Measurements from ENCODE around the gene COMMD6.

The COMMD6 gene

DNA sequence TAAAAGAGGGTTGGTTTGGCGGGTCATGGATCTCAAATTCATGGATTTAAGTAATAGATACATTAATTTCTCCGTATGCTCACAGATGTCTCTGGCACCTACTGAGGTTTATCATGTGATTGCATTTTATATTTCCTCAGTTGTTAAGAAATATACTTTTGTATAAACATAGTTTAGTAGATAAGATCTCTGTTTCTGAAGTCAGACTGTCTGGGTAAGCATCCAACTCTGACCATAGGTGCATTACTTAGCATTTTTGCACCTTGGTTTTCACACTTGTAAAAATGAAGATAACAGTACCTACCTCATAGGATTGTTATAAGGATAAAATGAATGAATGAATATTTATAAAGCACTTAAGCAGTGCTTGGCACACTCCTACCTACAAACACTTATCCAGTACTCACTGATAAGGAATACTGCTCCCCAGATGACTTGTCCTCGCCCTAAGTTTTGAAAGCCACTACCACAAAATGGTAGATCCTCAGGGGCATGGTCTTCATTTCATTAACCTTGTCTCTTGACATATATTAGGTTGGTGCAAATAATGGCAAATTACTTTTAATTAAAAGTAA is 26.5 kb downstream of the COMMD6 start:
- no peaks in the 10 kb centered on the region for H3K9me3 ChIP-seq (replicated peaks; ENCODE audit: insufficient read depth, low read length)
- no peak for TF ChIP-seq EZH2 (optimal IDR thresholded peaks at IDR 0.05; ENCODE audit: low read depth, low read length)
- TF ChIP-seq EZH2phosphoT487 (IDR thresholded peaks at IDR 0.05; ENCODE audit: low read length) = no peak
- TF ChIP-seq, protein P1, sequence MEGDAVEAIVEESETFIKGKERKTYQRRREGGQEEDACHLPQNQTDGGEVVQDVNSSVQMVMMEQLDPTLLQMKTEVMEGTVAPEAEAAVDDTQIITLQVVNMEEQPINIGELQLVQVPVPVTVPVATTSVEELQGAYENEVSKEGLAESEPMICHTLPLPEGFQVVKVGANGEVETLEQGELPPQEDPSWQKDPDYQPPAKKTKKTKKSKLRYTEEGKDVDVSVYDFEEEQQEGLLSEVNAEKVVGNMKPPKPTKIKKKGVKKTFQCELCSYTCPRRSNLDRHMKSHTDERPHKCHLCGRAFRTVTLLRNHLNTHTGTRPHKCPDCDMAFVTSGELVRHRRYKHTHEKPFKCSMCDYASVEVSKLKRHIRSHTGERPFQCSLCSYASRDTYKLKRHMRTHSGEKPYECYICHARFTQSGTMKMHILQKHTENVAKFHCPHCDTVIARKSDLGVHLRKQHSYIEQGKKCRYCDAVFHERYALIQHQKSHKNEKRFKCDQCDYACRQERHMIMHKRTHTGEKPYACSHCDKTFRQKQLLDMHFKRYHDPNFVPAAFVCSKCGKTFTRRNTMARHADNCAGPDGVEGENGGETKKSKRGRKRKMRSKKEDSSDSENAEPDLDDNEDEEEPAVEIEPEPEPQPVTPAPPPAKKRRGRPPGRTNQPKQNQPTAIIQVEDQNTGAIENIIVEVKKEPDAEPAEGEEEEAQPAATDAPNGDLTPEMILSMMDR (IDR thresholded peaks at IDR 0.05; ENCODE audit: low read length) = no peak
- no peak overlapping the region for H3K9ac ChIP-seq (ENCODE audit: low read length)
- H3K4me1 ChIP-seq (ENCODE audit: low read length) = peaks cover 19% of the 10 kb centered on the region
- H3K27me3 ChIP-seq (replicated peaks; ENCODE audit: insufficient read depth, low read length) = peaks cover 10% of the 10 kb centered on the region; the same call in 1 of the 2 replicates
- no peak overlapping the region for H2AFZ ChIP-seq (ENCODE audit: low read length)
- no peak overlapping the region for H3K4me2 ChIP-seq (ENCODE audit: low read depth, low read length)
- no peaks in the 10 kb centered on the region for H3F3A ChIP-seq (ENCODE audit: insufficient read depth, low read length)
- H3K36me3 ChIP-seq (replicated peaks; ENCODE audit: insufficient read depth, low read length) = no peaks in the 10 kb centered on the region
- no peak for DNase-seq
- H3K79me2 ChIP-seq (ENCODE audit: low read length) = no peaks in the 10 kb centered on the region
- H3K27ac ChIP-seq (ENCODE audit: low read length) = no peak overlapping the region
- no peaks in the 10 kb centered on the region for H4K20me1 ChIP-seq (ENCODE audit: insufficient read depth, low read length)
- H3K9me2 ChIP-seq (replicated peaks; ENCODE audit: insufficient read depth, low read length) = no peaks in the 10 kb centered on the region
- H3K4me3 ChIP-seq (ENCODE audit: low read length) = no peak overlapping the region

DNA sequence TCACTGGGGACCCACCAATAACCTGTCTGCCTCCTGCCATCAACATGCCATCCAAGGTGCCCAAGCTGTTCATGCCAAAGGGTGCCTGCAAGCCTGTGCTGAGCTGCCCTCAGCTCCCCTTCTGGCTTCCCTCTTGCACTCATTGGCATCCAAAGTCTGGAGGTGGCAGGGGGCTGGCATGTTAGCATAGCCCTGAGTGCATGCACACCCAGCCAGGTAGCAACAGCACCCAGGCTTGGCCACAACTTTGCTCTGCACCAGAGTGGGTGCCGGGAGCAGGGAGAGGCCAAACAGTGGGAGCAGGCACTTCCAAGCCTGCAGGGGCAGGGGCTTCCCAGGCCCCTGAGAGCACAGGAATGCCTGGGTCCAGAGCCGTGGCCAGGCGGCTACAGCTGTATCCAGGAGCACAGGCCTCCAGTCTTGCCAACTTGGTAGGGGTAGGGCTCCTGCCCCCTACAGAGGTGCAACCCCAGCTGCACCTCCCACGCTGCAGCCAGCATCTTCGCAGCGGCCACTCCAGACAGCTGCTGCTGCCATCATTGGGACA is 29.6 kb downstream of the COMMD6 start:
- Histone ChIP-seq H3F3A (ENCODE audit: insufficient read depth, low read length) (no peaks in the 10 kb centered on the region), H3K4me3 (ENCODE audit: low read length) (no peak overlapping the region), H2AFZ (ENCODE audit: low read length) (no peak overlapping the region), H3K36me3 (replicated peaks; ENCODE audit: insufficient read depth, low read length) (no peaks in the 10 kb centered on the region), H3K79me2 (ENCODE audit: low read length) (no peaks in the 10 kb centered on the region), H3K9me2 (replicated peaks; ENCODE audit: insufficient read depth, low read length) (no peaks in the 10 kb centered on the region), H4K20me1 (ENCODE audit: insufficient read depth, low read length) (no peaks in the 10 kb centered on the region), H3K9me3 (replicated peaks; ENCODE audit: insufficient read depth, low read length) (no peaks in the 10 kb centered on the region), H3K4me1 (ENCODE audit: low read length) (peaks cover 16% of the 10 kb centered on the region), H3K9ac (ENCODE audit: low read length) (no peak overlapping the region), H3K27ac (ENCODE audit: low read length) (no peak overlapping the region), H3K4me2 (ENCODE audit: low read depth, low read length) (no peak overlapping the region), H3K27me3 (replicated peaks; ENCODE audit: insufficient read depth, low read length) (0 out of 2 replicates have a peak, but pooled peaks cover 7% of the 10 kb centered on the region)
- no peak for DNase-seq
- TF ChIP-seq EZH2phosphoT487 (IDR thresholded peaks at IDR 0.05; ENCODE audit: low read length) (no peak), EZH2 (optimal IDR thresholded peaks at IDR 0.05; ENCODE audit: low read depth, low read length) (no peak)
- TF ChIP-seq, protein P1 (IDR thresholded peaks at IDR 0.05; ENCODE audit: low read length) = no peak

GRCh38 chr13:75507027-75508001 is 30.3 kb downstream of the COMMD6 start:
- H3K4me3 ChIP-seq (ENCODE audit: low read length) = no peak overlapping the region
- H4K20me1 ChIP-seq (ENCODE audit: insufficient read depth, low read length) = no peaks in the 10 kb centered on the region
- peaks cover 8% of the 10 kb centered on the region for H3K4me1 ChIP-seq (ENCODE audit: low read length)
- H3K27ac ChIP-seq (ENCODE audit: low read length) = no peak overlapping the region
- H3K36me3 ChIP-seq (replicated peaks; ENCODE audit: insufficient read depth, low read length) = no peaks in the 10 kb centered on the region
- H3F3A ChIP-seq (ENCODE audit: insufficient read depth, low read length) = no peaks in the 10 kb centered on the region
- H3K79me2 ChIP-seq (ENCODE audit: low read length) = no peaks in the 10 kb centered on the region
- no peak overlapping the region for H3K9ac ChIP-seq (ENCODE audit: low read length)
- H3K9me3 ChIP-seq (replicated peaks; ENCODE audit: insufficient read depth, low read length) = no peaks in the 10 kb centered on the region
- H3K27me3 ChIP-seq (replicated peaks; ENCODE audit: insufficient read depth, low read length) = 0 out of 2 replicates have a peak, but pooled peaks cover 3% of the 10 kb centered on the region
- no peak for DNase-seq
- H3K4me2 ChIP-seq (ENCODE audit: low read depth, low read length) = no peak overlapping the region
- TF ChIP-seq, protein P1 (IDR thresholded peaks at IDR 0.05; ENCODE audit: low read length) = no peak
- TF ChIP-seq EZH2phosphoT487 (IDR thresholded peaks at IDR 0.05; ENCODE audit: low read length) (no peak), EZH2 (optimal IDR thresholded peaks at IDR 0.05; ENCODE audit: low read depth, low read length) (no peak)
- H3K9me2 ChIP-seq (replicated peaks; ENCODE audit: insufficient read depth, low read length) = no peaks in the 10 kb centered on the region
- no peak overlapping the region for H2AFZ ChIP-seq (ENCODE audit: low read length)

Data from MM.1S (cell line).